HG02852 (cell line): ENCODE data around the gene GRK6.

Experiments used
- ATAC-seq: cut with Tn5 transposase; IDR thresholded peaks from one replicate; pipeline ENCODE4 v1.9.1; 2021; ENCODE audit warnings: mild to moderate bottlenecking, moderate library complexity; ENCODE audit not compliant: unreplicated experiment

GRK6 gene

DNA sequence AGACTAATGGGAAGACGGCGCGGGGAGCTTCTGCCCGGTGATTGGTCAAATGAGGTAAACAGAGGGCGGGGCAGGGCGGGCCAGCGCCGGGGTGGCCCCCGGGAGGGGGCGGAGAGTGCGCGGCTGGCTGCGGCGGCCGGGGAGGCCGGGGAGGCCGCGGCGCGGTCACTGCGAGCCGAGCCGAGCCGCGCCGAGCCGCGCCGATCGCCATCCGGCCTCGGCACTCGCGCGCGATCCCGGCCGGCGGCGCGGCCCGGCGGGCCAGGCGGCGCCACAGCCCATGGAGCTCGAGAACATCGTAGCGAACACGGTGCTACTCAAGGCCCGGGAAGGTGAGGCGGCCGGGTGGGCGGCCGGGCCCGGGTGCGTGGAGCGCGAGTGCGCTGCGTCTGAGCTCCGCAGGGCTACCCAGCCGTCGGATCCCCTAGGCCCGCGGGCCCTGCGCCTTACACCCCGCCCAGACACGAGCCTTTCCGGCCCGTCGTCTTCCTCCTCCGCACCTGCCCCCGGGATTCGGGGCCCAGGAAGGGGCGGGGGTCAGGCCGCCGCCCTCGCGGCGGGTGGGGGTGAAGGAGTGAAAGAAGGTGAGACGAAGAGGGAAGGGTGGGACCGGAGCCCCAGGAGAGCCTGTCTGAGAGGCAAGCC, at the start of gene GRK6:
TSS of gene GRK6 (plus strand) at position 111 of the 645 bp plus-strand sequence. CDS start at position 281, 170 bp downstream.
- ATAC-seq: peak; percentile 7

DNA sequence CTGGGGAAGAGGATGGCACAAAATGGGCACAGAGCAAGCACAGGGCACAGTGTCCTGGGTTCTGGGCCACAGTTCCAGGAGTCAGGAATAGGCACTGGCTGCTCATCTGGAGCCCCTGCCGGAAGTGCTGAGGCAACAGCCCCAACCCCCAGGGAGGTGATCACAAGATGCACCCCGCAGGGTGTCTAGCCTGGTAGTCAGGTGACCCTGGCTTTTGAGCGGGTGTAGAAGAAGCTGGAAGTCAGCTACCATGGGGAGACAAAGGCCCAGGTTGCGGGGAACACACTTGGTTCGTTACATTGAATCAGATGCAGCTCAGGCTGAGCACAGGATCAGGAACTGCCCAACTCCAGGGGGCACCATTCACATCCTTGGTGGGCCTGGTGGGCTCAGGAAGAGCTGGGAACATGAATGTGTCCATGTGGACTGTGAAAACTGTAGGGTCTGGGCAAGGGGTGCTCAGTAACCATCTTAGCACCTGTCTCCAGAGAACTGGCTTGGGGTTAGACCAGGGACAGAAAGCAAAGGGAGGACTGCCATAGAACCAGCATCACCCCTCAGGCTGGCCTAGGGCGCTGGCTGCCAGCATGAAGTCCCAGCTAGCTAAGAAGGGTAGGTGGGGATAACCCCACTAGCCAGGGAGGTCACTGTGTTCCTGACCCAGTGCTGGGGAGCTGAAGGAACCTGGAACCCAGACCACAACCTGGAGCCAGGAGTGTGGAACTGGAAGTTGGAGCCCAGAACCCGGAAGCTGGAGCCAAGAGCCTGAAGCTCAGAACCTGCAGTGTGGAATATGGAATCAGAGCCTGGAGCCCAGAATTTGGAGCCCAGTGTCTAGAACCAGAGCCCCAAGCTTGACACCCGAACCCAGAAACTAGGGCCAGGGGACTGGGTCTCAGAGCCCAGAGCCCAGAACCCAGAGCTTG, 48.4 kb upstream of the GRK6 start:
- ATAC-seq: no peak

DNA sequence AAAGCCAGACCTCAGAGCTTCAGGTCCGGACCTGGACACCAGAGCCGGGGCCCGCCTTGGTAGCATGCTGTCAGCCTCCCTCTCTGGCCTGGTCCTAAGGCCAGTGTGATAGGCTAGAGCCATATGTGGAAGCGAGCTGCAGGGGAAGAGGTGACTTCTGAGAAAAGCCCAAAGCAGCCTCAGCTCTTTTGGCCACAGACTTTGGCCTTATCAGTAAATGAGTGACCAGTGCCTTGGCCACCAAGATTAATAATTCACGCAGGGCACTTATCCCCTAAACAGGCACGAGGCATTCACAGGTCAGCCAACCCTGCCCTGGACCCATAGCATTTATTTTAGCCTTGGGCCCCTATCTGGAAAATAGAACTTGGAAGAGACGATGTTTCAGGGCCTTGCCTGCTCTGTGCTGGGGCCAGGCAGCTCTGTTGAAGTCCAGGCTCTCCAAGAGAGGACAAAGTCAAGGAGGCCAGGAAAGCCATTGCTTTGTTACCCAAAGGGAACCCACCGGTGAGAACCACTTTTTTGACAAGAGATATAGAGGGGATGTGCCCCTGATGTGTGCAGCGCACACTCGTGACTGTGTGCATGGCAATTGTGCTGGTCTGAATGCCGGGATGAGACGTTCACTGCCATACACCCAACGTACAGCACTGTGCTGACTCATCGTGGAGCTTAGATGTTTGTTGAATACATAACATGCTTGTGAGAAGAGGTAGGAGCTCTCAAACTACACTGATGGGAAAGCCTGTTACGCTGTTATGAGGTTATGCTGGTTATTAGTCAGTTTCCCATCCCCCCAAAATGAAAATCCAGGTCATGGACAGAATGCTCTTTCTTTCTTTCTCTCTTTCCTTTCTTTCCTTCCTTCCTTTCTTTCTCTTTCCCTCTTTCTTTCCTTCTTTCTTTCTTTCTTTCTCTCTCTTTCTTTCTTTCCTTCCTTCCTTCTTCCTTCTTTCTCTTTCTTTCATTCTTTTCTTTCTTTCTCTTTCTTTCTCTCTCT, 47.3 kb upstream of the GRK6 start:
- no peak for ATAC-seq

DNA sequence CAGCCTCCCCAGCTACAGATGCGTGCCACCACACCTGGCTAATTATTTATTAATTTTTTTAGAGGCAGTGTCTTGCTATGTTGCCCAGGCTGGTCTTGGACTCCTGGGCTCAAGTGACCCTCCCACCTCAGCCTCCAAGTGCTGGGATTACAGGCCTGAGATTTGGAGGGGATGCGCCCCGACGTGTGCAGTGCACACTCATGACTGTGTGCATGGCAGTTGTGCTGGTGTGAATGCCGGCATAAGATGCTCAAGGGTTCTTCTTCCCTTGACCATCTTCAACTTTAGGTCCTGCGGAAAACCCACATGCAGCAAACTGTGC, 45.7 kb upstream of the GRK6 start:
- ATAC-seq: no peak

DNA sequence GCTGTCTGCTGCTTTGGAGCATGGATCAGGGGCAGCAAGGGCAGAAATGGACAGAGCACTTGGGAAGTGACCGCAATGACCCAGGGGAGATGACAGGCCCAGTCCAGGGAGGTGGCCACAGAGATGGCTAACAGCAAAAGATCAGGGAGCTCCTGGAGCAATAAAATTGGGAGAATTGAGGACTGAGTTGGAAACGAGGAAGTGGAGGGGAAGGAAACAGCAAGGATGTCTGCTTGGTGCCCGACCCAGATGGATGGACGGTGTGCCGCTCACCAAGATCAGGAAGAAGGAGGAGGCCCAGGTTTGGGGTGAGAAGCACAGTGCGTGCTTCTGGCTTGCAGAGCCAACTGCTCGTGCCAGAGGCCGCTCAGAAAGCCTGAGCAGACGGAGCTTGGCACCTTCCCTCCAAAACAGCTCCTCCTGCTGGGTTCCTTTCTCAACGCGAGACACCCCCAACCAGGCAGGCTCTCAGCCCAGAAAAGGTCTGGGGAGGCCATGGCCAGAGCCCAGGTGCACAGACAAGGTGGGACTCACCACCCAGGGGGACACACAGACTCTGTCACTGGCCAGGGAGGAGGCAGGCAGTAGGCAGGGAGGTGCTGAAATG, 44.0 kb upstream of the GRK6 start:
- ATAC-seq: no peak

DNA sequence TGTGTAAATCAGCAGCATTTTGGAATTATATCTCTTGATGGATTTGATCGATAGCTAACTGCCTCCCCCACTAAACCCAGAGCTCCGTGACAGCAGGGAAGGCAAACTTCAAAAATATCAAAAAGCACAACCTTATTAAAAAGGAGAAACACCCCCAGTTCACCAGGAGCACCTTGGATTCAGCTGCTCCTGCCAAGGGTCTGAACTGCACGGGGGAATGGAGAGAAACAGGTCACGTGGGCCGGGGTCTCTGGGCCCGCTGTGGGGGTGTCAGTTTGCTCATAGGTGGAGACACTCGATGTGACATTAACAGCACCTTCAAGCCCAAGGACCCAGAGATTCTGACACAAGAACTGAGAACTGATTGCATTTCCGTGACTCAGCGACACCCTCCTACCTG, 43.3 kb upstream of the GRK6 start:
- no peak for ATAC-seq

DNA sequence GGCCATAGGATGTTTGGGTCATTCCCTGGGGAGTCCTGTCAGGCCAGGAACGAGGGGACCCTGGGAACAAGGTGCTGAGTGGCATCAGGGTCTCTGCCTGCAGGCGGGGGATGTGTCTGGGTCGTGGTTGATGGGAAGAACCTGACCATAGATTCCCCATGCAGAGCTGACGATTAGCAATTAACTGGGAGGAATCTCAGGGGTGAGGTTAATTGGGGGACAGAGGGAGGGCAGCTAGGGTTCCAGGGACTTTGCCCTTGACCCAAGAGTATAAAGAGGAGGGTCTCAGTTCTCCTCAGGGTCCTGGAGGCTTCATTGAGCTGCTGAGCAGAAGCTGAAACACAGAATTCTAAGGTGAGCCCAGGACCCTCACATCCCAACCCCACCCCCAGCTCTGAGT, 42.3 kb upstream of the GRK6 start, which contains the start of gene SLC34A1:
TSS of gene SLC34A1 (plus strand) at position 301 of the 400 bp plus-strand sequence. CDS start 1,308 bp downstream, outside the sequence.
- ATAC-seq: no peak

DNA sequence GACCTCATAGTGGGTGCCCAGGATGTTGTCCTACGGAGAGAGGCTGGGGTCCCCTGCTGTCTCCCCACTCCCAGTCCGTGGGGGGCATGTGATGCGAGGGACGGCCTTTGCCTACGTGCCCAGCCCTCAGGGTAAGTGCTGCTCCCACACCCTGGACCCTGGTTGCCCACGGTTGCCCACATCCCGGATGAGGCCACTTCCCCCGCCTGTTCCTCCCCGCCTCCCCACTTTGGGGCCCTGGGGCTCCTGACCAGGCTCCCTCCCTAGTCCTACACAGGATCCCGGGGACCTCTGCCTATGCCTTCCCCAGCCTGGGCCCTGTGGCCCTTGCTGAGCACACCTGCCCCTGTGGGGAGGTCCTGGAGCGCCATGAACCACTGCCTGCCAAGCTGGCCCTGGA, 40.8 kb upstream of the GRK6 start:
- no peak for ATAC-seq

DNA sequence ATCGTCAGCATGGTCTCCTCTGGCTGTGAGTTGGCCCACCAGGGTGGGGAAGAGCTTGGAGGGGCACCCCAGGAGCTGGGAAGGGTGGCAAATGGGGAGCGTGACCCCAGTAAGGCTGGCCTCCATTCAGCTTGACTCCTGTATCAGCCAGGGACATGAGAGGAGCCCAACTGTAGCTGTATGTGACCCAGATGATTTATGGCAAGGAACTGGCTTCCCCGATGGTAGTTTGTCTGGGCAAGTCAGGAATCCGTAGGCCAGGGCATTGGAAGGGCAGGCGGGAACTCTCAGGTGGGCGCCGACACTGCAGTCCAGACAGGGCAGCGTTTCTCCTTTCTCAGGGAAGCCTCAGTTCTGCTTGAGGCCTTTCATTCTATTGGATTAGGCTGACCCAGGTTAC, 39.9 kb upstream of the GRK6 start:
- no peak for ATAC-seq

DNA sequence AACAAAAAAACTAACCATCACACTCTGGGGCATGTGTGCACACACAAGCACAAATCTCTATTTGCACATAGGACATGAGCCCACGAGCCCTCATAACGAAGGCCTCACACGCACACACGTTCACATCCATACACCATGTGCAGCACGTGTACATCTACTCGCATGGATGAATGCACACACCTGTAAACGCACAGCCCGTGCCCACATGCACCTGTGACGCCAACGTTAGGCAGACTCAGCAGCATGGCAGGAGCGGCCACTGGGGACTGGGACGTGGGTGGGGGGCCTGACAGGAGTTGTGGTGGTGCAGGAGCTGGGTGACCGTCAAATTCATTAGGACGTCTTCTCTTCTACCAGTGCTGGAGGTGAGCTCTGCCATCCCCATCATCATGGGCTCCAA, 39.1 kb upstream of the GRK6 start:
- ATAC-seq: no peak

DNA sequence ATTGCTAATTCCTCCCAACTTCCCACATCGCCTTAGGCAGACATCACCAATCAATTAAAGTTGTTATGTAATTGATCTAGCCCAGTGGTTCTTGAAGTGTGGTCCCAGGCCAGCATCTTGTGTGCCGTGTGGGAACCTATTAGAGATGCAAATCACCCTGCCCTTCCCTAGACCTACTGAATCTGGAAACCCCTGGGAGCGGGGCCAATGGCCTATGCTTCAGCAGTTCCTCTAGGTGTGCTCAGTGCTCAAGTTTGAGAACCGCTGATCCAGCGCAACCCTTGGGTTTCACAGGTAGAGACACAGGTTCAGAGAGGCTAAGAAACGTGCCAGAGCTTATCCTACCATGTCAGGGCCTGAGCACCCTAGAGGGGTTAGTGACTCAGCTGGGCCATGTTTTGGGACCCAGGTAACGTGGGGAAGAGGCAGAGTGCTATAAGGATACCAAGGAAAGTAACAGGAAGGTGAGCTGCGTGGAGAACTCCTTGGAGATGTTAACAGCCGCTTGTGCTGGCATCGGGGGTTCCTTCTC, 37.9 kb upstream of the GRK6 start:
- no peak for ATAC-seq

DNA sequence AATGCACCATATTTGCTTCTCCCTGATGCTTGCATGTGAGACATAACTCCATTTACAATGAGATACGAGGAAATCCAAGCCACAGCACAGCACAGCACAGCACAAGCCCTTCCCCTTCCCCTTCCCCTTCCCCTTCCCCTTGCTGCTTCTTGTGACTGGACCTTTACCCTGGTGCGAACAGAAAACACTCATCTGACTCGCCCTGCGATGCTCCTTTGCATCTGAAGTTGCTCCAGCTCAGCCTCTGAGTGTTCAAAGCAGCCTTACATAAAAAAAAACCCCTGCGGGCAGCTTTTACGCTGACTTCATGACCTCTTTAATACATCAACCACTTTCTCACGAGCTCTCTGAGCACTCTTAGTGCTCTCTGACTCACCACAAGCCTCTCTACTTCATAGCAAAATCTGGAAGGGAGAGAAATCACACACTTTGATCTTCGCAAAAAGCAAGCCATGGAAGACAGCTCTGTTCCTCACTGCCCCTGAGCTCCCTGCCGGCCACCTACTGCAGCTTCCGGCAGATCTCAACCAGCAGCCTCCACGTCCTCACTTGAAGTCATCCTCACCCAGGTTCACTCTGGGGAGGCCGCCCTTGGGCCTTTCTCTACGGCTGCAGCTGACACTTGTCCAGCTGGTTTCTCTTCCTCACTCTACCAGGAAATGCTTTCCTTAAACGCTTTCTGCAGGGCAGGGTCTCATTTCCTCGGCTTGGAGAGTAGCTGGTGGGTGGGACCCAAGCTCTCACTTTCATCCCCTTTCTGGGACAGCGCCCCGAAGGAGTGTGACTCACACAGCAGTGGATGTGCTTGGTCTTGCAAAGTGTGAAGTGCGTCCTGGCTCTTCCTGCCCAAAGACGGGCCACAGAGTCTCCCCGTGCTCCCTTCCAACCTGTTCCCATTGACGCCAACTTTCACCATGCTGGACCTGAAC, 37.0 kb upstream of the GRK6 start:
- peak; percentile 41 for ATAC-seq

DNA sequence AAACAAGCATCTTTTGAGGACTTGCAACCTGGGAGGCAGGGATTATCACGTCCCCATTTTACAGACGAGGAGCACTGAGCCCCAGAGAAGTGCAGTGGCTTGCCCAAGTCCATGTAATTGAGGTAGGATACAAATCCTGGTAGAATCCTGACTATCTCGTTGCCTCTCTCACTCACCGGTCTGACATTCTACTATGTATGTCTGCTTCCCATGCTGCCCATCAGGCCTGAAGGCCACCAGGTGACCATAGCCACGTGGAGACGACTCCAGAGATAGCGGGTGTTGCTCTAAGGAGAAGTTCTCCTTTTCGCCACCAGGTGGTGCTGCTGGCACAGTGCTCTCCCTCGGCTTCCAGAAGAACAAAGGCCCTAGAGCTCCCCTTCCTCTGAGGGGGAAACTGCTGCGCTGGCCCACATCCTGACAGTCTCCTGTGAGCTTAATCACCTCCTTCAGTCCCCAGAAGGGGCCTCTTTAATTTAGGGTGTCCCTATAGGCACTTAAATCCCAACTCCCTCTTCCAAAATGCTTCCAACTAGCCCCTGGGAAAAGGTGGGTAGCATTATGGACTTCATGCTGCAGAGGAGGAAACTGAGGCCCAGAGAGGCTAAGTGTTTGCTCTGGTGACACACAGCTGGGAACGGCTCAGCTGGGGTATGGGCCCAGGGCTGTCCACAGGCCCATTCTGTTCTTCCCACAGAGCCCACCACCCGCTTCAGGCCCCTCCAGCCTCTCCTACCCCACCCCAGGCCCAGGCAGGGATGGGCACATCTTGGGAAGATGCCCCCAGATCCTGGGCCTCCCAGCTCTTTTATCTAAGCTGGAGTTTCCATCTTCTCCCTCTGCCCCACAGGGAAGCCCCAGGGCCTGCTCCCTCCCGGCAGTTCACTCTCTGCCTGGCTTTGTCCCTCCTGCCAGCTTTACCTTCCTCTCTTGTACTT, 35.8 kb upstream of the GRK6 start:
- no peak for ATAC-seq

DNA sequence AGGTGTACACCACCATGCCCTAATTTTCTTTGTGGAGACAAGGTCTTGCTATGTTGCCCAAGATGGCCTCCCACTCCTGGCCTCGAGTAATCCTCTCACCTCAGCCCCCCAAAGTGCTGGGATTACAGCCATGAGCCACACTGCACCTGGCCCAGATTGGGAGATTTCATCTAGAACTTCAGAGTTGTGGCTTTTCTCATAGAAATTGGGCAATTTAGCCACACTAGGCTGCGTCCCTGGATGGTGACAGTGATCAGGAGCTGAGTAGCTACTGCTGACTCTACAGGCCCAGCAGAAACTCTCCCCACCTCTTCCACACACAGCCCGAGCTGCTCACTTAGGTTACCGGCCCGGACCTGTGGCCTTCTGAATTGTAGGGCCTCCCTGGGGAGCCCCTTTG, 33.7 kb upstream of the GRK6 start:
- ATAC-seq: no peak

DNA sequence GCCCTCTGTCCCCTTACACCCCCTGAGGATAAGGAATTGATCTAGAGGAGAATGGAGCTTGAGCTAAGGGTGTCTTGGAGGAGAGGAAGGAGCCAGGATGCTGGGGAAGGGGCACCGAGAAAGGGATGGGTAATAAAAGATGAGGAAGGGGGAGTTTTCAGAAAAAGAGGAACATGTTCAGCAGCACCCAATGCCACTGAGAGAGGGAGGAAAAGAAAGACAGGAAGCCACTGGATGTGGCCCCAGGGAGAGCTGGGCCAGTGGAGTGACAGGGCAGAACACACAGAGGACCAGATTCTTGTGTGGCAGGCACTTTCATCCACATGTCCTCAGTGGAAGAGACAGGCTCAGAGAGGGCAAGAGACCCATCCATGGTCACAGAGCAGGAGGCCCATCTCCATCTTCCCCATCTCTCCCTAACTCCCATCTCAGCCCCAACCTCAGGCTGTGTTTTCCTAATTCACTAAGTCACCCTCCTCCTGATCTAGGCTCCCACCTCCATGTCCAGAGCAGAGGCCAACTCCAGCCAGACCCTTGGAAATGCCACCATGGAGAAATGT, 33.2 kb upstream of the GRK6 start:
- ATAC-seq: no peak

DNA sequence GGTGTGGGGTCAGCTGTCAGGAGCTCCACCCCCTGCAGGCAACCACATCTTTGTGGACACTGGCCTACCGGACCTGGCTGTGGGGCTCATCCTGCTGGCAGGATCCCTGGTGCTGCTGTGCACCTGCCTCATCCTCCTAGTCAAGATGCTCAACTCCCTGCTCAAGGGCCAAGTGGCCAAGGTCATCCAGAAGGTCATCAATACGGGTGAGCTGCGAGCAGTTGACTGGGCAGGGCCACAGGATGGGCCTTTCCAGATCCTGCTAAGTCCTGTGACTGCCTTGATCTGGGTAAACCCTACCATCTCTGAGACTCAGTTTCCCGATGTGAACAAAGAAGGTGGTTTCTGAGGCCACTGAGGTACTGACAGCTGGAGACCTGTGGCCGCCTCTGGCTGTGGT, 32.5 kb upstream of the GRK6 start:
- ATAC-seq: no peak

DNA sequence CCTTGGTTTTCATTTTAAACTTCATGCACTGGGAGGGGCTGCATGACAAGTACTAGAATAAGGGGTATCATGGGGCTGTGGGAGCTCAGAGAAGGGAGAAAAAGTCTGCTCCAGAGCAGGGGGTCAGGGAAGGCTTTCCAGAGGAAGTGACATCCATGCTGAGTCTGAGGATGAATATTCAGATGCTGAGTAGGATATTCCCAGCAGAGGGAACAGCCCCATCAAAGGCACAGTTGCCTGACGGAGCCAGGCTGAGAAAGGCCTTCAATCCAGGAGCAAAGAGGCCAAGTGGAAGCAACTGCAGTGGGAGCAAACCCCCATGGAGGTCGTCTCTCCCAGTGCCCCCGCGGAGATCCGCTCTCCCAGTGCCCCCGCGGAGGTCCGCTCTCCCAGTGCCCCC, 30.4 kb upstream of the GRK6 start:
- no peak for ATAC-seq

DNA sequence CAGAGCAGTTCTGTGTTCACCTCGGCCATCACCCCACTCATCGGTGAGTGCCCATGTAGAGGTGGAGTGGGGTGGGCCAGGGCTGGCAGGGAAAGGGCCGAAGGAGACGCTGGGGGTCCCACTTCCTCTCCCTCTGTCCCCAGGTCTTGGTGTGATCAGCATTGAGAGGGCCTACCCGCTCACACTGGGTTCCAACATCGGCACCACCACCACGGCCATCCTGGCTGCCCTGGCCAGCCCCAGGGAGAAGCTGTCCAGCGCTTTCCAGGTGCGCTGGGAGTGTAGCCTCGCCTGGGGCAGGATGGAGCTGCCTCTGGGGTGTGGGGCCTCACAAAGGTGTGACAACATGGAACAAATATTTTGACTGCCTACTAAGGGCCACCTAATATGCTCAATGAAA, 29.7 kb upstream of the GRK6 start:
- no peak for ATAC-seq
